Neutrophil (primary cell): Measurements from ENCODE around the gene TMTC2.

Source experiments
- H3K27ac ChIP-seq: fragments of 200-600 bp; sonication (generic); 2 replicates; pipeline ENCODE4 v1.5.1; 2016; ENCODE audit warnings: mild to moderate bottlenecking, moderate library complexity
- H3K27me3 ChIP-seq: fragments of 200-600 bp; sonication (generic); 2 replicates; pipeline ENCODE4 v1.6.0; 2016; ENCODE audit warnings: mild to moderate bottlenecking
- H3K36me3 ChIP-seq: fragments of 200-600 bp; sonication (generic); 2 replicates; pipeline ENCODE4 v1.5.1; 2017
- H3K4me1 ChIP-seq, 2 experiments: fragments of 200-600 bp in 1 of 2; sonication (generic) in 1 of 2; 1 replicate in 1 of 2; 2 replicates in 1 of 2; pipeline versions ENCODE4 v1.5.1 to v1.6.1; 2013 to 2016; ENCODE audit warnings: low read depth in 1 of 2, low read length in 1 of 2, mild to moderate bottlenecking in 1 of 2, moderate library complexity in 1 of 2; ENCODE audit not compliant: control insufficient read depth in 1 of 2, insufficient read depth in 1 of 2
- H3K4me3 ChIP-seq, 2 experiments: fragments of 200-600 bp in 1 of 2; sonication (generic) in 1 of 2; 1 replicate in 1 of 2; 2 replicates in 1 of 2; pipeline ENCODE4 v1.5.1; 2013 to 2016; ENCODE audit warnings: low read depth in 1 of 2, low read length in 1 of 2, mild to moderate bottlenecking in 1 of 2, moderate library complexity in 1 of 2
- H3K9me3 ChIP-seq: fragments of 200-600 bp; sonication (generic); 2 replicates; pipeline ENCODE4 v1.5.1; 2016
- TF ChIP-seq, protein P1 (sequence below): fragments of 200-600 bp; sonication (generic); IDR thresholded peaks from 2 replicates; pipeline ENCODE4 v1.5.1; 2016; ENCODE audit warnings: antibody characterized with exemption

The TMTC2 gene

DNA sequence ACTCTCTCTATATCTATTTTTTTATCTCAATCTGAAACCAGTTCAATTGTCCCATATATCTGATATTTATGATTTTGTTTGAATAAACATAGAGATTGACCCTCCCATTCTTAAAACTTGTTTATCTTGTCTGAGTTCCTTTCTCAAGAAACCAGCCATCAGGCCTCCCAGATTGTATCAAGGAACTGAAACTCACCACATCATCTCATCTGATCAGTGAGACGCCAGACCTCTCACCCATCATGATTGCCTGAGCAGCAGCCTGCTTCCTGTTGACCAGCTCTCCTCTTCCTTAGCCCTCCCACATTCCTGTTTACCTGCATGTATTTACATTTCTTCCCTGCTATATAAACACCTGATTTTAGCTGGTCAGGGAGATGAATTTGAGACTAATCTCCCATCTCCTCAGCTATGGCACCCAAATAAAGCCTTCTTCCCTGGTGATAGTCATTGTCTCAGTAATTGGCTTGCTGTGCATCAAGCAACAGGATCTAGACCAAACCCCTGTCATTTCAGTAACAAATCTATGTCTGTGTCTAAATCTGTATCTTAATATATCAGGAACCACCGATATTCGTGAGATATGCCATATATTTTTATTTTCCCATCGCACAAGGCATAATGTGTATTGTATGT lies 323.6 kb downstream of the TMTC2 start:
- Histone ChIP-seq H3K27ac (no peak overlapping the region), H3K36me3 (no peaks in the 10 kb centered on the region), H3K9me3 (no peaks in the 10 kb centered on the region), H3K4me3 (no peak overlapping the region), H3K4me1 (no peaks in the 10 kb centered on the region), H3K27me3 (no peaks in the 10 kb centered on the region)
- TF ChIP-seq, protein P1, sequence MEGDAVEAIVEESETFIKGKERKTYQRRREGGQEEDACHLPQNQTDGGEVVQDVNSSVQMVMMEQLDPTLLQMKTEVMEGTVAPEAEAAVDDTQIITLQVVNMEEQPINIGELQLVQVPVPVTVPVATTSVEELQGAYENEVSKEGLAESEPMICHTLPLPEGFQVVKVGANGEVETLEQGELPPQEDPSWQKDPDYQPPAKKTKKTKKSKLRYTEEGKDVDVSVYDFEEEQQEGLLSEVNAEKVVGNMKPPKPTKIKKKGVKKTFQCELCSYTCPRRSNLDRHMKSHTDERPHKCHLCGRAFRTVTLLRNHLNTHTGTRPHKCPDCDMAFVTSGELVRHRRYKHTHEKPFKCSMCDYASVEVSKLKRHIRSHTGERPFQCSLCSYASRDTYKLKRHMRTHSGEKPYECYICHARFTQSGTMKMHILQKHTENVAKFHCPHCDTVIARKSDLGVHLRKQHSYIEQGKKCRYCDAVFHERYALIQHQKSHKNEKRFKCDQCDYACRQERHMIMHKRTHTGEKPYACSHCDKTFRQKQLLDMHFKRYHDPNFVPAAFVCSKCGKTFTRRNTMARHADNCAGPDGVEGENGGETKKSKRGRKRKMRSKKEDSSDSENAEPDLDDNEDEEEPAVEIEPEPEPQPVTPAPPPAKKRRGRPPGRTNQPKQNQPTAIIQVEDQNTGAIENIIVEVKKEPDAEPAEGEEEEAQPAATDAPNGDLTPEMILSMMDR, result no peak

DNA sequence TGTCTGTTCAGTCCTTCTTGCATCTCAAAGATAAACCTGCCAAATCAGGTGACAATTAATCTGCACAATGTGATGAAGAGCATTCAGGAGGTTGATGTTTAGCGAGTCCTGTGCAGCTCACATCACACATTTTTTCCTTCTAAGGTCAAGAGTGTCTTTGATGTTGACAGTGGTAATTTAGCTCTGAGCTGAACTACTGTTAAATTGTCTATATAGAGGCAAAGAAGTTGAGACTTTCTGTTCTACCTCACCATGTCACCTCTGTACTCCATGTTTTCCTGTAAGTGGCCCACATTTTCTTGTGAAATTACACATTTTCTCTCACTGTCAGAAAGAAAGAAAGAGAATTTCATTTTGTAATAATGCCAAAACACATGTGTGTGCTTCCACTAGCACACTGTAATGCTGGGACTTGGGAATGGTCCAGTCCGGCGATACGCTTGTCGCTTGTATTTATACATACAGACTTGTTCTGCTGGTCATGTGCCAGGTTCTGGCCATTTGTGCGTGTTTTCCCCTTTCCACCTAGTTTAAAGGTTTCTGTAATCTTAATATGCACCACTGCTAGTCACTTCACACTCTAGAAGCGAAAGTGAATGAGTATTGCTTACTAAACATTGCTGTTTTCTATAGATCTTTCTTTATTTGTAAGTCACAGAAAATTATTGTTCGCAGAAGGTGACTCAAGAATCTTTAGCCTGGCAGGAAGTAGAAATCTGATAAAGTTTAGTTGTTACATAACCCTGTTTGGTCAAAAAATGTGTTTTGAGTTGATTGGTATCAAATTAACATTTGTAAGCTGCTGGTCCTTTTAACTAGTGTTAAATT lies 328.9 kb downstream of the TMTC2 start:
- no peak overlapping the region for H3K27ac ChIP-seq
- H3K36me3 ChIP-seq, result no peaks in the 10 kb centered on the region
- H3K4me3 ChIP-seq, result no peak overlapping the region
- H3K9me3 ChIP-seq, result no peaks in the 10 kb centered on the region
- no peaks in the 10 kb centered on the region for H3K27me3 ChIP-seq
- TF ChIP-seq, protein P1, result no peak
- H3K4me1 ChIP-seq, result no peaks in the 10 kb centered on the region

DNA sequence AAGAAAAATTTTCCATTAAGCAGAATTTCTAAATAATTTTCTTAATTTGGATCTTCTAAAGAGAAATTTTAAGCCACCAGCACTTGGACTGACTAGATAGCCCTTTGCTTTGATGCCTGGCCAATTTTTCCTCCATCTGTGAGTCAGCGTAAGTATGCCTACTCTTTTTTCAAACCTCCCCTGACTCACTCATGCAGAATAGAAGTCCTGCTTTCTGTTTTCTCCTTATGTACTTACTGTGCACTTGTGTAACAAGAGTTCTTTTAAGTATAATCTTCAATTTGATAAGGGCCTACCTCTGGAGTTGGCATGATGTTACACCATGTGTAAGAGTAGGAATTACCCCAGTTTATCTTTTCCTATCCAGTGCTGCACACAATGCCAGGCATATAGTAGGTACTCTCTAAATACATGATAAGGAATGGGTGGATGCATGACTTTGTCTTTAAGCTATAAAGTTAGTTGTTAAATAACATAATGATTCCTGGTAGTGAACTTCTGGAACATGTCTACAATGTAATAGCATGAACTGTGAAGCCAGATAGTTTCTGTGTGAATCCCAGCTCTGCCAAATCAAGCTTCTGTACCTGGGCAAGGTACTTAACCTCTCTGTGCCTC lies 329.6 kb downstream of the TMTC2 start:
- Histone ChIP-seq H3K27me3 (no peaks in the 10 kb centered on the region), H3K4me1 (no peaks in the 10 kb centered on the region), H3K27ac (no peak overlapping the region), H3K9me3 (no peaks in the 10 kb centered on the region), H3K4me3 (no peak overlapping the region), H3K36me3 (no peaks in the 10 kb centered on the region)
- TF ChIP-seq, protein P1, result no peak

DNA sequence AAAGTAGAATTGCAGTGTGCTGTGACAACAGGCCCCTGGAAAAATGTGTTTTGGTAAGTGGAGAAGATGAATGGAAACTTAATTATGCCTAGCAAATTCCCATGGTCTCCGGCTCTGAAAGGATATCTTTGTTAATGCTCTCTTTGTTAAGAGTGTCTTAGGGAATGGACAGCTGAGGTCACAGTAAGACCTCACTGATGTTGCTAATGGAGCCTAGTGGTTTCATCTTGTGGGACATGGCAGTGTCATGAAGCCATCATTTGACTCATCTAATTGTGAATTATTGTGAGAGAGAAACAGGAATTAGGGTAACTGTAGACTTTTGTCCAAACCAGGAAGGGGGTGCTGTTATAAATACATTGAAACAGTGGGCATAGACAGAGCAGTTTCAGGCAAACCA lies 330.3 kb downstream of the TMTC2 start:
- TF ChIP-seq, protein P1, result no peak
- Histone ChIP-seq H3K27ac (no peak overlapping the region), H3K9me3 (no peaks in the 10 kb centered on the region), H3K4me3 (no peak overlapping the region), H3K4me1 (no peaks in the 10 kb centered on the region), H3K36me3 (no peaks in the 10 kb centered on the region), H3K27me3 (no peaks in the 10 kb centered on the region)

DNA sequence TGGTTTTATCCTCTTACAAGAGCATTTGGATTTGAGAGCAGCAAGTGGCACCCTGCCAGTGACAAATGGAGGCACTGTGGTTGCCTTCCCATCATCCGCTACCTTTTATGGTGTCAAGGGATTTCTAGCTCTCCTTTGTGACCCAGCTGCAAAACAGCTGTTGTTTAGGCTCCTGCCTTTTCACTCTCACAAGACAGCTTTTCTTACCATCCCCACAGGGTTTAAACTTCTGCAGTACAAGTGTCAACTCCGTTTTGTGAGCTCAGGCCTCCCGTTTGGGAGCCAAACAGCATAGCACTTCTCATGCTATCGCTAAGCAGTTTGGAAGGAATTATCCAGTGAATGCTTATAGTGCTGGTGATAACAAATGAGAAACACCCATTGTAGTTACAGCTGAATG lies 331.4 kb downstream of the TMTC2 start:
- no peaks in the 10 kb centered on the region for H3K27me3 ChIP-seq
- TF ChIP-seq, protein P1, result no peak
- no peak overlapping the region for H3K27ac ChIP-seq
- H3K4me1 ChIP-seq, result no peaks in the 10 kb centered on the region
- no peaks in the 10 kb centered on the region for H3K9me3 ChIP-seq
- H3K36me3 ChIP-seq, result no peaks in the 10 kb centered on the region
- no peak overlapping the region for H3K4me3 ChIP-seq
